ENCODE results near the gene IL1RAPL1.

IL1RAPL1 gene

DNA sequence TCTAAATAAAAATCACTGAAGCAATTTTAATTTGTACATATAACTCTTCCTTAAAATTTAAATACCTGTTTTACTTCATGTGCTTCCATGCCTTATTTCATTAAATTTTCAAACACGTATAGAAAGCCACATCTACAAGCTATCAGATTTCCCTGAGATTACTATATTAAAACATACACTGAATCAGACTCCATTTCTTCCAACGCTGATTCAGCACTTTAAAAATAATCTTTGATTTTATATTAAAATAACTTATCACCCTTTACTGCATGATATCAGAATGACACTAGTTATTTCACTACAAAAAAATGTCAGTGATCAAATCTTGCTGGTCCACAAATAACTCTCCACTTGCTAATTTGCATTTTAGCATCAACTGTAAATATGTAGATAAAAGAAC, 550.8 kb downstream of the IL1RAPL1 start:
- no peaks in the 10 kb centered on the region for H3K4me1 ChIP-seq (ENCODE audit: insufficient read depth, low read length)
- no peak overlapping the region for H3K4me3 ChIP-seq (ENCODE audit: low read length)
- H3K9ac ChIP-seq (ENCODE audit: low read depth, low read length), result no peak overlapping the region
- H3K36me3 ChIP-seq (ENCODE audit: insufficient read depth, low read depth, low read length), result no peaks in the 10 kb centered on the region
- no peaks in the 10 kb centered on the region for H3K9me3 ChIP-seq (ENCODE audit: insufficient read depth, low read depth, low read length)
- no peaks in the 10 kb centered on the region for H3K27me3 ChIP-seq (ENCODE audit: insufficient read depth, low read length)
- H3K27ac ChIP-seq (ENCODE audit: low read length), result no peak overlapping the region

DNA sequence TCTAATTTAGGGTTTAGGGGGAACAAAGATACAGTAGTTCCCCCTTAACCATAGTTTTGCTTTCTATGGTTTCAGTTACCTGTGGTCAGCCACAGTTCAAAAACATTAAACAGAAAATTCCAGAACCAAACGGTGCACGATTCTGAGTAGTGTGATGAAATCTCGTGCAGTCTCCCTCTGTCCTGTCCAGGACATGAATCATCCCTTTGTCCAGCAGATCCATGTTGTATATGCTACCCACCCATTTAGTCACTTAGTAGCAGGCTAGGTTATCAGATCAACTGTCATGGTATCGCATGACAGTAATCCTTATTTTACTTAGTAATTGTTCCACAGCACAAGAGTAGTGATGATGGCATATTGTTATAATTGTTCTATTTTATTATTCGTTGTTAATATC, 556.1 kb downstream of the IL1RAPL1 start:
- H3K27me3 ChIP-seq (ENCODE audit: insufficient read depth, low read length), result no peaks in the 10 kb centered on the region
- no peak overlapping the region for H3K27ac ChIP-seq (ENCODE audit: low read length)
- no peak overlapping the region for H3K4me3 ChIP-seq (ENCODE audit: low read length)
- H3K36me3 ChIP-seq (ENCODE audit: insufficient read depth, low read depth, low read length), result no peaks in the 10 kb centered on the region
- H3K4me1 ChIP-seq (ENCODE audit: insufficient read depth, low read length), result no peaks in the 10 kb centered on the region
- H3K9ac ChIP-seq (ENCODE audit: low read depth, low read length), result no peak overlapping the region
- no peaks in the 10 kb centered on the region for H3K9me3 ChIP-seq (ENCODE audit: insufficient read depth, low read depth, low read length)

DNA sequence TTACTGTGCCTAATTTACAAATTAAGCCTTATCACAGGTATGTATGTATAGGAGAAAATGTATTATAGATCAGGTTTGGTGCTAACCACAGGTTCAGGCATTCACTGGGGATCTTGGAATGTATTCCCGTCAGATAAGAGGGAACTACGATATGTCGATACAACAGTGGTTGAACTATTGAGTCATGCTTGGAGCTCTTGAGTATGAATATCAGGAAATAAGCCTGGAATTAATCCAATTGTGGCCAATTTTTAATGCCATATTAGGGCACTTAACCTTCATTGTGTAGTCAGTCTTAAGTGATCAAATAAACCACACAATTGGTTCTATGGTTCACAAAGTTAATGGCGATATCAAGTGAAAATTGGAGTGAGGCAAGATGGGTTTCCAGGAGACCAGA, 556.5 kb downstream of the IL1RAPL1 start:
- Histone ChIP-seq H3K9ac (ENCODE audit: low read depth, low read length) (no peak overlapping the region), H3K9me3 (ENCODE audit: insufficient read depth, low read depth, low read length) (no peaks in the 10 kb centered on the region), H3K36me3 (ENCODE audit: insufficient read depth, low read depth, low read length) (no peaks in the 10 kb centered on the region), H3K4me1 (ENCODE audit: insufficient read depth, low read length) (no peaks in the 10 kb centered on the region), H3K27ac (ENCODE audit: low read length) (no peak overlapping the region), H3K27me3 (ENCODE audit: insufficient read depth, low read length) (no peaks in the 10 kb centered on the region), H3K4me3 (ENCODE audit: low read length) (no peak overlapping the region)

DNA sequence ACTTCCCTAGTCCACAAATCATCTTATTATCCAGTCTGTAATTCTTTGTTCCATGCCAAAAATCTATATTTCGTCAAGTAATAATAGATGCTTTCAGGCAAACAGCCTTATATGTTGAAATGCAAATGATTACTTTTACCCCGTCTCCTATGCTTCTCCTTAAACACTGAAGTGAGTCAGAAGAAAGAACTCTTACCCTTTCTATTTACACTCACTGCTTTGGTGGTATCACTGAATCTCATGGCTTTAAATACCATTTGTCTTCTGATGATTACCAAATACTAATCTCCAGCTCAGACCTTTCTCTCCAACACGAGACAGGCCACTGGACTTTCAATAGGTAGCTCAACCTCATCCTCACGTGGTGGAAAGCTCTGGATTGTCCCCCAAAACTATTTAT, 558.1 kb downstream of the IL1RAPL1 start:
- Histone ChIP-seq H3K9me3 (ENCODE audit: insufficient read depth, low read depth, low read length) (no peaks in the 10 kb centered on the region), H3K36me3 (ENCODE audit: insufficient read depth, low read depth, low read length) (no peaks in the 10 kb centered on the region), H3K27me3 (ENCODE audit: insufficient read depth, low read length) (no peaks in the 10 kb centered on the region), H3K9ac (ENCODE audit: low read depth, low read length) (no peak overlapping the region), H3K4me1 (ENCODE audit: insufficient read depth, low read length) (no peaks in the 10 kb centered on the region), H3K4me3 (ENCODE audit: low read length) (no peak overlapping the region), H3K27ac (ENCODE audit: low read length) (no peak overlapping the region)

DNA sequence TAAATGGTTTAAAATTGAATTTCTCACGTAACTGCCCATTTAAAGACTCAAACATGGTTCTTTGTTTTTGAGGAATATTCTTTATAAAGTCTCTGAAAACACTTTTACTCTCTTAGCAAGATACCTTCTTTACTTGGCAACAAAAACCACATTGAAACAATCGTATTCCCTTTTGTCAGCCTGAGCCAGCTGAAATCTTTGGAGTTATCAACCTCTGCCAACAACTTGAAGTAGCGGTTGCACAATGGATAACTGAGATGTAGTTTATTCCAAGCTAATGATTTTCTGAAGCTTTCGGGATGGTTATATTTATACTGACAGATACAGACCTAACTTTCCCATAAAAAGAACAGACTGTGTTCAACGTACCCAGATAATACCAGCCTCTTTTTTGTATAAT, 561.3 kb downstream of the IL1RAPL1 start:
- no peak overlapping the region for H3K9ac ChIP-seq (ENCODE audit: low read depth, low read length)
- no peaks in the 10 kb centered on the region for H3K4me1 ChIP-seq (ENCODE audit: insufficient read depth, low read length)
- H3K4me3 ChIP-seq (ENCODE audit: low read length), result no peak overlapping the region
- H3K36me3 ChIP-seq (ENCODE audit: insufficient read depth, low read depth, low read length), result no peaks in the 10 kb centered on the region
- H3K27me3 ChIP-seq (ENCODE audit: insufficient read depth, low read length), result no peaks in the 10 kb centered on the region
- no peaks in the 10 kb centered on the region for H3K9me3 ChIP-seq (ENCODE audit: insufficient read depth, low read depth, low read length)
- no peak overlapping the region for H3K27ac ChIP-seq (ENCODE audit: low read length)

DNA sequence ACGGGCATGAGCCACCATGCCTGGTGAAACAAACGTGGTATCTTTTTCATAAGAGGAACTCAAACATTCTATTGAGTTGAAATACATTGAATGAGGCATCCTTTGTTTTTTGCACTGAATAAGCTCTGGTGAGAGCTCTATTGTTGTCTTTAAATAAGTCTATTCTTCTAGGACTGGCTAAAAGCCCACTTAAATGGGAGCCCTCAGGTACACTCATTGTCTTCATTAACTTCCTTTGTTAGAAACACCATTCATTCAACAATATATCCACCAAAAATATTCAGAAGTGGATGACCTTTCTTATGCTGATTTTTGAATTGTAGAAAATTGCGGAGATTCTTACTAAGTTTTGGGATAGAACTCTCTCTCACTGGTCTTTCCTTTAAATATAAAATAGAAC, 568.0 kb downstream of the IL1RAPL1 start:
- no peaks in the 10 kb centered on the region for H3K4me1 ChIP-seq (ENCODE audit: insufficient read depth, low read length)

DNA sequence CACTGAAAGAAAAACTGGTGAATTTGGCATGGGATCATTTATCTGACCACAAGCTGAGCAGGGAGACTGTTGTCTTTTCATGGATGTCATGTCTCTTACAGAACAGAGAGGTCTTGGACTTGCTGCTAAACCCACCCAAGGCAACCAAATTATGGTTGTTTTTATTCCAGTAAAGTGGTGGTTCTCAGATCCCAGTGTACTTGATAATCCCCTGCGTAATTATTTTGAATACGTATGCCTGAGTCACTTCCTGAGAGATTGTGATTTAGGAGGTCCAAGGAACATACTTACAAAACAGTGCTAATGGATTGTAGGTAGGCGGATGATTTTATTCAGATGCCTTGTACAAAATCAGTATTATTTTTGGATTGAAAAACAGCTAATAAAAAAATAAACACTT, 585.6 kb downstream of the IL1RAPL1 start:
- H3K27ac ChIP-seq (ENCODE audit: low read length), result no peak overlapping the region
- no peak overlapping the region for H3K9ac ChIP-seq (ENCODE audit: low read depth, low read length)
- no peaks in the 10 kb centered on the region for H3K36me3 ChIP-seq (ENCODE audit: insufficient read depth, low read depth, low read length)
- H3K9me3 ChIP-seq (ENCODE audit: insufficient read depth, low read depth, low read length), result no peaks in the 10 kb centered on the region
- no peaks in the 10 kb centered on the region for H3K4me1 ChIP-seq (ENCODE audit: insufficient read depth, low read length)
- no peak overlapping the region for H3K4me3 ChIP-seq (ENCODE audit: low read length)
- no peaks in the 10 kb centered on the region for H3K27me3 ChIP-seq (ENCODE audit: insufficient read depth, low read length)

More for the DNA sequence above, 568.0 kb downstream of the IL1RAPL1 start:
- Histone ChIP-seq H3K27ac (ENCODE audit: low read length) (no peak overlapping the region), H3K27me3 (ENCODE audit: insufficient read depth, low read length) (no peaks in the 10 kb centered on the region), H3K9ac (ENCODE audit: low read depth, low read length) (no peak overlapping the region), H3K36me3 (ENCODE audit: insufficient read depth, low read depth, low read length) (no peaks in the 10 kb centered on the region), H3K9me3 (ENCODE audit: insufficient read depth, low read depth, low read length) (no peaks in the 10 kb centered on the region), H3K4me3 (ENCODE audit: low read length) (no peak overlapping the region)

DNA sequence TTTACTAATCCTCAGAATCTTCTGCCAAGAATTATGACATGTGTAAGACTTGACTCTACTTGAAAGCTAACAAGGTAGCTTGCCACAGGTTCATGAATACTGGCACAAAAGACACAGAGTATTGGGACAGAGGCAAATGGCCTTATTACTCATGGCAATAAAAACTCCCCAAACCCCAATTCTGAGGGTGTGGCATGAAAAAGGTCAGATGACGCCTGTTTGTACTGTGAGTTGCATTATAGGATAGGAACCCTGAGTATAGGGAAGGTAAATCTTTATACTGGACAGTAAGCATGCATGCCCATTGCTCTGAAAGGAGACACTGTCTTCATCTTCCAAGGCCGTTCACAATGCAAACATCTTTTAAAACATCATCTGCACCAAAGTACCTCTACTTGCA, 600.0 kb downstream of the IL1RAPL1 start:
- Histone ChIP-seq H3K4me3 (ENCODE audit: low read length) (no peak overlapping the region), H3K9ac (ENCODE audit: low read depth, low read length) (no peak overlapping the region), H3K36me3 (ENCODE audit: insufficient read depth, low read depth, low read length) (no peaks in the 10 kb centered on the region), H3K9me3 (ENCODE audit: insufficient read depth, low read depth, low read length) (no peaks in the 10 kb centered on the region), H3K27me3 (ENCODE audit: insufficient read depth, low read length) (no peaks in the 10 kb centered on the region), H3K4me1 (ENCODE audit: insufficient read depth, low read length) (no peaks in the 10 kb centered on the region), H3K27ac (ENCODE audit: low read length) (no peak overlapping the region)

DNA sequence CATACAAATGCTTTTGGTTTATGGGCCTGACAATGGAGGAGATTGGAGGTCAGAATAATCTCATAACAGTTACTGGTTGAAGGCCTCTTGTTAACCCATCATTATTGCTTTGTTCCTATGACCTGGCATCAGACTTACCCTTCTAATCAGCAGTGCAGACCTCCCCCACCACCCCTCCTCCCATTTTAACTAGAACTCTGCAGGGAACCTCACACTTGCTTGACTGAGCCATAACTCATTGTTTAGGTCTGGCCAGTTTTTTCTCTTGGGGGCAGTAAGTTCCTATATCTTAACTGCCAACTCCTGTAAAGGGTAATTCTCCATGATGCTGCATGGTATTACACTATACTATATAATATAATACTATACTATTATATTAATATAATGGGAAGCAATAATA, 609.3 kb downstream of the IL1RAPL1 start:
- no peaks in the 10 kb centered on the region for H3K36me3 ChIP-seq (ENCODE audit: insufficient read depth, low read depth, low read length)
- H3K4me3 ChIP-seq (ENCODE audit: low read length), result no peak overlapping the region
- no peak overlapping the region for H3K9ac ChIP-seq (ENCODE audit: low read depth, low read length)
- H3K9me3 ChIP-seq (ENCODE audit: insufficient read depth, low read depth, low read length), result no peaks in the 10 kb centered on the region
- no peaks in the 10 kb centered on the region for H3K4me1 ChIP-seq (ENCODE audit: insufficient read depth, low read length)
- H3K27me3 ChIP-seq (ENCODE audit: insufficient read depth, low read length), result no peaks in the 10 kb centered on the region
- no peak overlapping the region for H3K27ac ChIP-seq (ENCODE audit: low read length)

DNA sequence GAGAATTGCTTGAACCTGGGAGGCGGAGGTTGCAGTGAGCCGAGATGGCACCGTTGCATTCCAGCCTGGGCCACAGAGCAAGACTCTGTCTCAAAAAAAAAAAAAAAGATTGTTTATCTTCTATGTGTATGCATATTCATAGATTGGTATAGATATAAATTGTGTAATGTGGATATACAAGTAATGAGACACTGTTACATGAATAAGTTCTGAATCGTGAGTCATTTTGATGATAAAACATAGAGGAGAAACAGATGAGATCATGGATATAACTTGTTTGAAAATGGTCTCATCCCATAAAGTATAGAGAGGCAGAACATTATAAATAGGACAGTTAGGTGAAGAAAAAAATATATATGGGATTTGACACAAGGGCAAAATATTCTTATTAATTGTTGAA, 628.0 kb downstream of the IL1RAPL1 start:
- Histone ChIP-seq H3K27me3 (ENCODE audit: insufficient read depth, low read length) (peaks cover 12% of the 10 kb centered on the region), H3K27ac (ENCODE audit: low read length) (no peak overlapping the region), H3K4me3 (ENCODE audit: low read length) (no peak overlapping the region)

DNA sequence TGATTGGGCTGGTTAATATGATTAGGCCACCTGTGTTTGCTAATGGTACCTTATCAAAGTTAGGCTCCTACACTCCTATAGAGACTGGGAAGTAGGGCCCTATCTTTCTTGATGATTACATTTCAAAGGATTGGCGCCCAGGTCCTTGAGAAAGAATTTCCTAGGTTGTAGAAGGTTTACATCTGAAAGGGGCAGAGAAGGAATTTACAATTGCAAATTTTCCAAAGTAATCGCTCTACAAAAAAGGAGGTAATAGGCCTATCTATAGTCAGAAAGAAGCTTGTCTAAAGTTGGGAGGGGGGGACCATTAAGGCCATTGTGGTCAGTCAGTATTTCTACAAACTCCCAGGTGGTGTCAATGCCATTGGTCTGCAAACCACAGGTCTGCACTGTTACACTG, 638.4 kb downstream of the IL1RAPL1 start:
- Histone ChIP-seq H3K9ac (ENCODE audit: low read depth, low read length) (no peak overlapping the region), H3K4me1 (ENCODE audit: insufficient read depth, low read length) (no peaks in the 10 kb centered on the region), H3K9me3 (ENCODE audit: insufficient read depth, low read depth, low read length) (no peaks in the 10 kb centered on the region), H3K27me3 (ENCODE audit: insufficient read depth, low read length) (peaks cover 100% of the 10 kb centered on the region), H3K4me3 (ENCODE audit: low read length) (no peak overlapping the region), H3K27ac (ENCODE audit: low read length) (no peak overlapping the region), H3K36me3 (ENCODE audit: insufficient read depth, low read depth, low read length) (no peaks in the 10 kb centered on the region)

More for the DNA sequence above, 628.0 kb downstream of the IL1RAPL1 start:
- Histone ChIP-seq H3K4me1 (ENCODE audit: insufficient read depth, low read length) (no peaks in the 10 kb centered on the region), H3K9ac (ENCODE audit: low read depth, low read length) (no peak overlapping the region), H3K36me3 (ENCODE audit: insufficient read depth, low read depth, low read length) (no peaks in the 10 kb centered on the region), H3K9me3 (ENCODE audit: insufficient read depth, low read depth, low read length) (no peaks in the 10 kb centered on the region)

DNA sequence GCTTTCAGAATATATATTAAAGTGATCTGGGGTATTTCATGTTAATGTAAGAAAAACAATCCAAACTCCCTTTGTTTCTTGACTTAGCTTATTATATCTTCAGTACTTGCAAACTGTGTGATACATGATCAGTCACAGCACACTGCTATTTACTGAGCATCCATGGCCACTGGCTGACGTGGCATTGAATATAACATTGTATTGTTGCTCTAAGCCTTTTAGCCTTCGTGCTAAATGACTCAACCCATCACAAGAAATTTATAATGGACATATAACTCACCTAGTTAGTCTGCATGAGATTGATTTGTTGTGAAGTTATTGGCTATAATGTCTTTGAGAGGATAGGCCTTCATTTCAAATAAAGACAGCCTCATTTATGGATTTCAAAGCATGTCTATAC, 642.6 kb downstream of the IL1RAPL1 start:
- Histone ChIP-seq H3K9me3 (ENCODE audit: insufficient read depth, low read depth, low read length) (no peaks in the 10 kb centered on the region), H3K9ac (ENCODE audit: low read depth, low read length) (no peak overlapping the region), H3K27ac (ENCODE audit: low read length) (no peak overlapping the region), H3K36me3 (ENCODE audit: insufficient read depth, low read depth, low read length) (no peaks in the 10 kb centered on the region), H3K4me1 (ENCODE audit: insufficient read depth, low read length) (no peaks in the 10 kb centered on the region), H3K4me3 (ENCODE audit: low read length) (no peak overlapping the region), H3K27me3 (ENCODE audit: insufficient read depth, low read length) (peaks cover 68% of the 10 kb centered on the region)

DNA sequence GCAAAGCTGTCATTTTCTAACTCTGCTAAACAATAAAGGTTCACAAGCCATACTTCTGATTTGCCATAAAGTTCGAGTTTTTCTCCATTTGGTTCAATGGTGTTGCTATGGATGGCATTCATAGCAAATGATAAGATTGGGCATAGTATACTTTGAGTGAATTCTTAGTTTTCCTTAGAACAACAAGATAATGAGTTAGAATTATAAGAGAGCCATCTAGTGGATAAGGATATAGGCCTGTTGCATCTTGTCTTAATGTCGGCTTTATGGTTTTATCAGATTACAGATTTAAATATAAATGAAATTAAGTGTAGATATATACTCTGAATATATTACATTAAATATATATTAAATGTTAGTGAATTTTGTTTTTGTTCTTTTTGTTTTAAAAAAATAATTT, 644.6 kb downstream of the IL1RAPL1 start:
- Histone ChIP-seq H3K9ac (ENCODE audit: low read depth, low read length) (no peak overlapping the region), H3K27ac (ENCODE audit: low read length) (no peak overlapping the region), H3K36me3 (ENCODE audit: insufficient read depth, low read depth, low read length) (no peaks in the 10 kb centered on the region), H3K4me3 (ENCODE audit: low read length) (no peak overlapping the region), H3K4me1 (ENCODE audit: insufficient read depth, low read length) (no peaks in the 10 kb centered on the region), H3K9me3 (ENCODE audit: insufficient read depth, low read depth, low read length) (no peaks in the 10 kb centered on the region), H3K27me3 (ENCODE audit: insufficient read depth, low read length) (peaks cover 48% of the 10 kb centered on the region)
